Measurements from ENCODE around the gene SOWAHB.

Gene SOWAHB

GRCh38 chr4:76905521-76905920, 7.6 kb upstream of the SOWAHB start:
- Histone ChIP-seq H3K9me3 (ENCODE audit: control insufficient read depth, insufficient read depth, low read depth, low read length) (no peaks in the 10 kb centered on the region), H3K27ac (ENCODE audit: extremely low read depth, low read depth, low read length) (no peak overlapping the region), H3K4me3 (ENCODE audit: low read depth, low read length) (no peak overlapping the region), H3K4me1 (ENCODE audit: control insufficient read depth, insufficient read depth, low read length) (no peaks in the 10 kb centered on the region), H3K36me3 (ENCODE audit: control insufficient read depth in 2 of 2, insufficient read depth in 1 of 2, low read length in 2 of 2) (no peaks in the 10 kb centered on the region)
- CTCF ChIA-PET = interaction anchor here (0.6 kb wide), 1 partner anchor 17 kb away, joined by 4 read pairs; no protein-coding TSS in a partner anchor
- TF ChIP-seq KLF7 (tag by site-specific recombination; IDR thresholded peaks at IDR 0.05; ENCODE audit: borderline replicate concordance) = no peak
- no peak for TF ChIP-seq ZBTB1 (tag by site-specific recombination; IDR thresholded peaks at IDR 0.05)
- TF ChIP-seq YY1 (tag by site-specific recombination; IDR thresholded peaks at IDR 0.05) = no peak
- no peak for TF ChIP-seq ZNF175 (tag by site-specific recombination; IDR thresholded peaks at IDR 0.05)
- no peak for TF ChIP-seq ZNF830 (tag by site-specific recombination; IDR thresholded peaks at IDR 0.05; ENCODE audit: low read depth)
- TF ChIP-seq, protein P1, sequence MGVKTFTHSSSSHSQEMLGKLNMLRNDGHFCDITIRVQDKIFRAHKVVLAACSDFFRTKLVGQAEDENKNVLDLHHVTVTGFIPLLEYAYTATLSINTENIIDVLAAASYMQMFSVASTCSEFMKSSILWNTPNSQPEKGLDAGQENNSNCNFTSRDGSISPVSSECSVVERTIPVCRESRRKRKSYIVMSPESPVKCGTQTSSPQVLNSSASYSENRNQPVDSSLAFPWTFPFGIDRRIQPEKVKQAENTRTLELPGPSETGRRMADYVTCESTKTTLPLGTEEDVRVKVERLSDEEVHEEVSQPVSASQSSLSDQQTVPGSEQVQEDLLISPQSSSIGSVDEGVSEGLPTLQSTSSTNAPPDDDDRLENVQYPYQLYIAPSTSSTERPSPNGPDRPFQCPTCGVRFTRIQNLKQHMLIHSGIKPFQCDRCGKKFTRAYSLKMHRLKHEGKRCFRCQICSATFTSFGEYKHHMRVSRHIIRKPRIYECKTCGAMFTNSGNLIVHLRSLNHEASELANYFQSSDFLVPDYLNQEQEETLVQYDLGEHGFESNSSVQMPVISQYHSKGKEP (tag by site-specific recombination; IDR thresholded peaks at IDR 0.05) = no peak
- TF ChIP-seq KLF16 (tag by site-specific recombination; IDR thresholded peaks at IDR 0.05) = no peak
- POLR2A ChIA-PET = no interaction called here

- POLR2A ChIA-PET = no interaction called here
- Histone ChIP-seq H3K4me3 (ENCODE audit: low read depth, low read length) (no peak overlapping the region), H3K27ac (ENCODE audit: extremely low read depth, low read depth, low read length) (no peak overlapping the region), H3K4me1 (ENCODE audit: control insufficient read depth, insufficient read depth, low read length) (no peaks in the 10 kb centered on the region), H3K9me3 (ENCODE audit: control insufficient read depth, insufficient read depth, low read depth, low read length) (no peaks in the 10 kb centered on the region), H3K36me3 (ENCODE audit: control insufficient read depth in 2 of 2, insufficient read depth in 1 of 2, low read length in 2 of 2) (no peaks in the 10 kb centered on the region)
- no peak for TF ChIP-seq ZNF624 (tag by site-specific recombination; IDR thresholded peaks at IDR 0.05)
- CTCF ChIA-PET = interaction anchor here (0.6 kb wide), 1 partner anchor 18 kb away, joined by 4 read pairs; no protein-coding TSS in a partner anchor
These were observed 6.8 kb upstream of the SOWAHB start for GRCh38 chr4:76904646-76905190.

- TF ChIP-seq ZNF701 (tag by site-specific recombination; IDR thresholded peaks at IDR 0.05) = no peak
- TF ChIP-seq, protein P2, sequence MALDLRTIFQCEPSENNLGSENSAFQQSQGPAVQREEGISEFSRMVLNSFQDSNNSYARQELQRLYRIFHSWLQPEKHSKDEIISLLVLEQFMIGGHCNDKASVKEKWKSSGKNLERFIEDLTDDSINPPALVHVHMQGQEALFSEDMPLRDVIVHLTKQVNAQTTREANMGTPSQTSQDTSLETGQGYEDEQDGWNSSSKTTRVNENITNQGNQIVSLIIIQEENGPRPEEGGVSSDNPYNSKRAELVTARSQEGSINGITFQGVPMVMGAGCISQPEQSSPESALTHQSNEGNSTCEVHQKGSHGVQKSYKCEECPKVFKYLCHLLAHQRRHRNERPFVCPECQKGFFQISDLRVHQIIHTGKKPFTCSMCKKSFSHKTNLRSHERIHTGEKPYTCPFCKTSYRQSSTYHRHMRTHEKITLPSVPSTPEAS (tag by site-specific recombination; IDR thresholded peaks at IDR 0.05) = no peak
- no peak for TF ChIP-seq ZNF529 (tag by site-specific recombination; IDR thresholded peaks at IDR 0.05; ENCODE audit: insufficient replicate concordance)
- no peak for TF ChIP-seq ZNF214 (tag by site-specific recombination; IDR thresholded peaks at IDR 0.05; ENCODE audit: borderline replicate concordance)
- no peak for TF ChIP-seq ZNF23 (tag by site-specific recombination; IDR thresholded peaks at IDR 0.05; ENCODE audit: borderline replicate concordance)
- no peak for TF ChIP-seq ZFHX2 (tag by site-specific recombination; conservative IDR thresholded peaks at IDR 0.05)
- TF ChIP-seq ZNF18 (tag by site-specific recombination; IDR thresholded peaks at IDR 0.05) = no peak
- TF ChIP-seq ZNF19 (tag by site-specific recombination; IDR thresholded peaks at IDR 0.05; ENCODE audit: low read depth) = no peak
- no peak for TF ChIP-seq INSM2 (tag by site-specific recombination; IDR thresholded peaks at IDR 0.05)
- TF ChIP-seq ZNF341 (tag by site-specific recombination; IDR thresholded peaks at IDR 0.05; ENCODE audit: low read depth) = no peak
- no peak for TF ChIP-seq ZSCAN18 (tag by site-specific recombination; IDR thresholded peaks at IDR 0.05)
- no peak for TF ChIP-seq SALL2 (tag by site-specific recombination; IDR thresholded peaks at IDR 0.05; ENCODE audit: borderline replicate concordance)
- ChIA-PET POLR2A (interaction anchor here (0.6 kb wide), 1 partner anchor 170 kb away, joined by 3 read pairs; no protein-coding TSS in a partner anchor), CTCF (no interaction called here)
- Histone ChIP-seq H3K4me1 (ENCODE audit: control insufficient read depth, insufficient read depth, low read length) (no peaks in the 10 kb centered on the region), H3K27ac (ENCODE audit: extremely low read depth, low read depth, low read length) (no peak overlapping the region), H3K9me3 (ENCODE audit: control insufficient read depth, insufficient read depth, low read depth, low read length) (no peaks in the 10 kb centered on the region), H3K36me3 (ENCODE audit: control insufficient read depth in 2 of 2, insufficient read depth in 1 of 2, low read length in 2 of 2) (no peaks in the 10 kb centered on the region), H3K4me3 (ENCODE audit: low read depth, low read length) (no peak overlapping the region)
These were observed 4.4 kb upstream of the SOWAHB start for GRCh38 chr4:76902233-76902890.

All from HEK293 (cell line).